Adrenal gland (tissue), 5 donors: ENCODE measurements around the gene RHBDL1.

Experiments used
- CTCF ChIP-seq, 6 experiments: fragments of 450-650 bp in 4 of 6; fragments of 200-600 bp in 2 of 6; sonication (generic) in 1 of 6; IDR thresholded peaks; 1 replicate in 5 of 6; 2 replicates in 1 of 6; pipeline versions ENCODE4 v1.5.1 to v1.8.0; 2016 to 2021; ENCODE audit warnings: antibody characterized with exemption in 6 of 6, mild to moderate bottlenecking in 2 of 6, moderate library complexity in 1 of 6
- POLR2A ChIP-seq, 2 donors: fragments of 450-650 bp; IDR thresholded peaks; one replicate each; pipeline ENCODE4 v1.6.1; 2017; ENCODE audit warnings: antibody characterized with exemption in 2 of 2, mild to moderate bottlenecking in 2 of 2, moderate library complexity in 1 of 2
- donor health status: DM: no; HTN: no; CAD: no.

GRCh38 chr16:649631-650030 is 25.8 kb upstream of the RHBDL1 start:
- TF ChIP-seq POLR2A (IDR thresholded peaks at IDR 0.05), result no peak
- TF ChIP-seq CTCF (IDR thresholded peaks at IDR 0.05), result no peak
